ENCODE measurements around the gene KRT6B. TPM values are rescaled to one million over a fixed set of nuclear protein-coding genes. Genes with fewer than 3 reads are reported as not detected.

Gene KRT6B
- polyA plus RNA-seq, 1 donor from 2014 or later, result not detected

GRCh38 chr12:52480073-52480472, 28.1 kb upstream of the KRT6B start:
- Histone ChIP-seq H3K36me3 (ENCODE audit: insufficient read depth, low read length) (no peaks in the 10 kb centered on the region), H3K9ac (ENCODE audit: low read length) (no peak overlapping the region), H2AFZ (ENCODE audit: low read depth, low read length) (no peak overlapping the region), H3K27me3 (ENCODE audit: insufficient read depth, low read depth, low read length) (no peaks in the 10 kb centered on the region), H3K4me3 (ENCODE audit: low read length) (no peak overlapping the region), H3K27ac (ENCODE audit: low read length) (no peak overlapping the region), H3F3A (ENCODE audit: insufficient read depth, low read length, poor library complexity, severe bottlenecking) (no peaks in the 10 kb centered on the region), H3K4me2 (ENCODE audit: low read length) (no peak overlapping the region), H3K9me3 (ENCODE audit: low read length) (peaks cover 6% of the 10 kb centered on the region), H3K9me2 (ENCODE audit: insufficient read depth, low read length) (no peaks in the 10 kb centered on the region), H4K20me1 (ENCODE audit: insufficient read depth) (no peaks in the 10 kb centered on the region), H3K79me2 (replicated peaks; ENCODE audit: insufficient read depth, low read length) (no peaks in the 10 kb centered on the region)
- TF ChIP-seq, protein P1, sequence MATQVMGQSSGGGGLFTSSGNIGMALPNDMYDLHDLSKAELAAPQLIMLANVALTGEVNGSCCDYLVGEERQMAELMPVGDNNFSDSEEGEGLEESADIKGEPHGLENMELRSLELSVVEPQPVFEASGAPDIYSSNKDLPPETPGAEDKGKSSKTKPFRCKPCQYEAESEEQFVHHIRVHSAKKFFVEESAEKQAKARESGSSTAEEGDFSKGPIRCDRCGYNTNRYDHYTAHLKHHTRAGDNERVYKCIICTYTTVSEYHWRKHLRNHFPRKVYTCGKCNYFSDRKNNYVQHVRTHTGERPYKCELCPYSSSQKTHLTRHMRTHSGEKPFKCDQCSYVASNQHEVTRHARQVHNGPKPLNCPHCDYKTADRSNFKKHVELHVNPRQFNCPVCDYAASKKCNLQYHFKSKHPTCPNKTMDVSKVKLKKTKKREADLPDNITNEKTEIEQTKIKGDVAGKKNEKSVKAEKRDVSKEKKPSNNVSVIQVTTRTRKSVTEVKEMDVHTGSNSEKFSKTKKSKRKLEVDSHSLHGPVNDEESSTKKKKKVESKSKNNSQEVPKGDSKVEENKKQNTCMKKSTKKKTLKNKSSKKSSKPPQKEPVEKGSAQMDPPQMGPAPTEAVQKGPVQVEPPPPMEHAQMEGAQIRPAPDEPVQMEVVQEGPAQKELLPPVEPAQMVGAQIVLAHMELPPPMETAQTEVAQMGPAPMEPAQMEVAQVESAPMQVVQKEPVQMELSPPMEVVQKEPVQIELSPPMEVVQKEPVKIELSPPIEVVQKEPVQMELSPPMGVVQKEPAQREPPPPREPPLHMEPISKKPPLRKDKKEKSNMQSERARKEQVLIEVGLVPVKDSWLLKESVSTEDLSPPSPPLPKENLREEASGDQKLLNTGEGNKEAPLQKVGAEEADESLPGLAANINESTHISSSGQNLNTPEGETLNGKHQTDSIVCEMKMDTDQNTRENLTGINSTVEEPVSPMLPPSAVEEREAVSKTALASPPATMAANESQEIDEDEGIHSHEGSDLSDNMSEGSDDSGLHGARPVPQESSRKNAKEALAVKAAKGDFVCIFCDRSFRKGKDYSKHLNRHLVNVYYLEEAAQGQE (IDR thresholded peaks at IDR 0.05; ENCODE audit: borderline replicate concordance), result no peak
- TF ChIP-seq EP300 (conservative IDR thresholded peaks at IDR 0.05; ENCODE audit: poor library complexity, severe bottlenecking) (no peak), EZH2 (IDR thresholded peaks at IDR 0.05; ENCODE audit: borderline replicate concordance, insufficient read depth, low read length, poor library complexity, severe bottlenecking) (no peak), MXI1 (conservative IDR thresholded peaks at IDR 0.05; ENCODE audit: poor library complexity, severe bottlenecking) (no peak), CTCF (IDR thresholded peaks at IDR 0.05; ENCODE audit: poor library complexity, severe bottlenecking) (no peak), RAD21 (conservative IDR thresholded peaks at IDR 0.05) (no peak), POLR2AphosphoS5 (IDR thresholded peaks at IDR 0.05) (no peak), TAF1 (IDR thresholded peaks at IDR 0.05; ENCODE audit: low read depth) (no peak), SMC3 (conservative IDR thresholded peaks at IDR 0.05; ENCODE audit: poor library complexity) (no peak)

- no peaks in the 10 kb centered on the region for H3K79me2 ChIP-seq (replicated peaks; ENCODE audit: insufficient read depth, low read length)
- no peak overlapping the region for H2AFZ ChIP-seq (ENCODE audit: low read depth, low read length)
- no peak overlapping the region for H3K27ac ChIP-seq (ENCODE audit: low read length)
- H3K9me3 ChIP-seq (ENCODE audit: low read length), result no peaks in the 10 kb centered on the region
- no peak for TF ChIP-seq SMC3 (conservative IDR thresholded peaks at IDR 0.05; ENCODE audit: poor library complexity)
- TF ChIP-seq, protein P1 (IDR thresholded peaks at IDR 0.05; ENCODE audit: borderline replicate concordance), result no peak
- TF ChIP-seq CTCF (IDR thresholded peaks at IDR 0.05; ENCODE audit: poor library complexity, severe bottlenecking), result no peak
- no peak for TF ChIP-seq EZH2 (IDR thresholded peaks at IDR 0.05; ENCODE audit: borderline replicate concordance, insufficient read depth, low read length, poor library complexity, severe bottlenecking)
- TF ChIP-seq POLR2AphosphoS5 (IDR thresholded peaks at IDR 0.05), result no peak
- TF ChIP-seq TAF1 (IDR thresholded peaks at IDR 0.05; ENCODE audit: low read depth), result no peak
- no peak for TF ChIP-seq RAD21 (conservative IDR thresholded peaks at IDR 0.05)
- H3F3A ChIP-seq (ENCODE audit: insufficient read depth, low read length, poor library complexity, severe bottlenecking), result no peaks in the 10 kb centered on the region
- H3K36me3 ChIP-seq (ENCODE audit: insufficient read depth, low read length), result no peaks in the 10 kb centered on the region
- no peak overlapping the region for H3K4me3 ChIP-seq (ENCODE audit: low read length)
- H3K9ac ChIP-seq (ENCODE audit: low read length), result no peak overlapping the region
- H4K20me1 ChIP-seq (ENCODE audit: insufficient read depth), result no peaks in the 10 kb centered on the region
- H3K4me2 ChIP-seq (ENCODE audit: low read length), result no peak overlapping the region
- no peaks in the 10 kb centered on the region for H3K27me3 ChIP-seq (ENCODE audit: insufficient read depth, low read depth, low read length)
- H3K9me2 ChIP-seq (ENCODE audit: insufficient read depth, low read length), result no peaks in the 10 kb centered on the region
These were observed 25.7 kb upstream of the KRT6B start for GRCh38 chr12:52477651-52478050.
